ENCODE data around the gene MSLN. TPM values are rescaled to one million over a fixed set of nuclear protein-coding genes. Genes with fewer than 3 reads are reported as not detected.
"Not testable (repeated sequence)": the region's sequence is repeated elsewhere in the genome, so short reads cannot be mapped to it uniquely, and the experiment has no call there.

The MSLN gene
- total and polyA plus RNA-seq, 2 experiments from 2014 or later, result 0.10 TPM; not detected in 1

DNA sequence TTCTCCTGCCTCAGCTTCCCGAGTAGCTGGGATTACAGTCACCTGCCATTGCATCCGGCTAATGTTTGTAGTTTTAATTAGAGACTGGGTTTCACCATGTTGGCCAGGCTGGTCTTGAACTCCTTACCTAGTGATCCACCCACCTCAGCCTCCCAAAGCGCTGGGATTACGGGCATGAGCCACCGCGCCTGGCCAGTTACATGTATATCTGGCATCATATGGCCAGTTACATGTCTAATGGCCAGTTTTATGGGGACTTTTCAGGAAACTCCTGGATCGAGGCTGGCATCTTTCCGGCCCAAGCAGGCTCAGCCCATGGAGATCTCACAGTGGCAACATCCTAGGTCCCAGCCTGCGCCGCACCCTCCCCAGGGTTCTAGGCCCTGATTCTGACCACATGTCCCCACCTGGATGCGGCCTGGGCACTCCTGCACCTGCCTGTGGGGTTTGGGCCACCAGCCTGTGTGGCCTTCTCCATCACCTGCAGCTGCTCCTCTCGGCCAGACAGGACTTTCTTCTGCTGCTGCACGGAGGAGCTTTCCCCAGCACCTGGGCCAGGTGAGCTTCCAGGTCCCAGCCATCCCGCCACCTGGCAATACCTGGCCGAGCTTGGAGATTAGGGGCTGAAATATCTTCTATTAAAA, 18.4 kb upstream of the MSLN start:
- no peaks in the 10 kb centered on the region for H3K27me3 ChIP-seq (ENCODE audit: insufficient read depth)
- H3K9me3 Mint-ChIP-seq, result no peaks in the 10 kb centered on the region
- no peak overlapping the region for H3K27ac Mint-ChIP-seq
- H3K79me2 ChIP-seq (replicated peaks; ENCODE audit: insufficient read depth), result no peaks in the 10 kb centered on the region
- H2AFZ ChIP-seq, result no peak overlapping the region
- H3F3A ChIP-seq (replicated peaks; ENCODE audit: low read depth), result 0 out of 2 replicates have a peak, but pooled peaks cover 6% of the 10 kb centered on the region
- peaks cover 17% of the 10 kb centered on the region for H3K27me3 Mint-ChIP-seq (ENCODE audit: insufficient read depth, low read depth, poor library complexity)
- no peak overlapping the region for H3K27ac ChIP-seq (ENCODE audit: low read depth)
- no peaks in the 10 kb centered on the region for H3K36me3 ChIP-seq (ENCODE audit: insufficient read depth)
- H3K36me3 Mint-ChIP-seq (ENCODE audit: low read depth), result peaks cover 12% of the 10 kb centered on the region
- no peaks in the 10 kb centered on the region for H3K9me2 ChIP-seq (ENCODE audit: insufficient read depth)
- H3K4me3 Mint-ChIP-seq, result peak overlapping the region; percentile 82
- DNase-seq (ENCODE audit: low spot score), result no peak
- ATAC-seq, result no peak
- no peaks in the 10 kb centered on the region for H4K20me1 ChIP-seq (replicated peaks; ENCODE audit: insufficient read depth)
- TF ChIP-seq, protein P1, sequence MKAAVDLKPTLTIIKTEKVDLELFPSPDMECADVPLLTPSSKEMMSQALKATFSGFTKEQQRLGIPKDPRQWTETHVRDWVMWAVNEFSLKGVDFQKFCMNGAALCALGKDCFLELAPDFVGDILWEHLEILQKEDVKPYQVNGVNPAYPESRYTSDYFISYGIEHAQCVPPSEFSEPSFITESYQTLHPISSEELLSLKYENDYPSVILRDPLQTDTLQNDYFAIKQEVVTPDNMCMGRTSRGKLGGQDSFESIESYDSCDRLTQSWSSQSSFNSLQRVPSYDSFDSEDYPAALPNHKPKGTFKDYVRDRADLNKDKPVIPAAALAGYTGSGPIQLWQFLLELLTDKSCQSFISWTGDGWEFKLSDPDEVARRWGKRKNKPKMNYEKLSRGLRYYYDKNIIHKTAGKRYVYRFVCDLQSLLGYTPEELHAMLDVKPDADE (IDR thresholded peaks at IDR 0.05), result no peak
- TF ChIP-seq STAT1 (IDR thresholded peaks at IDR 0.05; ENCODE audit: unreplicated experiment) (no peak), EZH2 (IDR thresholded peaks at IDR 0.05; ENCODE audit: low read depth, unreplicated experiment) (no peak)
- H3K4me1 ChIP-seq (ENCODE audit: insufficient read depth), result no peaks in the 10 kb centered on the region; the same call in 1 of the 2 replicates
- H3K4me3 ChIP-seq, result no peak overlapping the region
- H3K4me1 Mint-ChIP-seq, result peaks cover 13% of the 10 kb centered on the region
- 0 out of 2 replicates have a peak overlapping the region, but pooled peaks have one; percentile 84 for H3K4me2 ChIP-seq

DNA sequence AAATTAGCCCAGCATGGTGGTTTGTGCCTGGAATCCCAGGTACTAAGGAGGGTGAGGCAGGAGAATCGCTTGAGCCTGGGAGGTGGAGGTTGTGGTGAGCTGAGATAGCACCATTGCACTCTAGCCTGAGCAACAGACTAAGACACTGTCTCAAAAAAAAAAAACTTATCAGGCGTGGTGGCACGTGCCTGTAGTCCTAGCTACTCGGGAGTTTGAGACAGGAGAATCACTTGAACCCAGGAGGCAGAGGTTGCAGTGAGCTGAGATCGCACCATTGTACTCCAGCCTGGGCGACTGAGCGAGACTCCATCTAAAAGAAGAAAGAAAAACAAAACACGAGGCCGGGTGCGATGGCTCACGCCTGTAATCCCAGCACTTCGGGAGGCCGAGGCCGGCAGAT, 17.6 kb upstream of the MSLN start:
- H3K79me2 ChIP-seq (replicated peaks; ENCODE audit: insufficient read depth); H3K36me3 Mint-ChIP-seq (ENCODE audit: low read depth); H3K4me3 Mint-ChIP-seq; H3K27me3 ChIP-seq (ENCODE audit: insufficient read depth); H3K4me1 ChIP-seq (ENCODE audit: insufficient read depth); H3K36me3 ChIP-seq (ENCODE audit: insufficient read depth); H3K27ac ChIP-seq (ENCODE audit: low read depth); H4K20me1 ChIP-seq (replicated peaks; ENCODE audit: insufficient read depth); H3F3A ChIP-seq (replicated peaks; ENCODE audit: low read depth); H3K4me2 ChIP-seq; ATAC-seq; H3K9me2 ChIP-seq (ENCODE audit: insufficient read depth); DNase-seq (ENCODE audit: low spot score); H2AFZ ChIP-seq; H3K27ac Mint-ChIP-seq; H3K4me3 ChIP-seq; H3K4me1 Mint-ChIP-seq; H3K9me3 Mint-ChIP-seq: not testable (repeated sequence)
- H3K27me3 Mint-ChIP-seq (ENCODE audit: insufficient read depth, low read depth, poor library complexity), result peaks cover 19% of the 10 kb centered on the region

DNA sequence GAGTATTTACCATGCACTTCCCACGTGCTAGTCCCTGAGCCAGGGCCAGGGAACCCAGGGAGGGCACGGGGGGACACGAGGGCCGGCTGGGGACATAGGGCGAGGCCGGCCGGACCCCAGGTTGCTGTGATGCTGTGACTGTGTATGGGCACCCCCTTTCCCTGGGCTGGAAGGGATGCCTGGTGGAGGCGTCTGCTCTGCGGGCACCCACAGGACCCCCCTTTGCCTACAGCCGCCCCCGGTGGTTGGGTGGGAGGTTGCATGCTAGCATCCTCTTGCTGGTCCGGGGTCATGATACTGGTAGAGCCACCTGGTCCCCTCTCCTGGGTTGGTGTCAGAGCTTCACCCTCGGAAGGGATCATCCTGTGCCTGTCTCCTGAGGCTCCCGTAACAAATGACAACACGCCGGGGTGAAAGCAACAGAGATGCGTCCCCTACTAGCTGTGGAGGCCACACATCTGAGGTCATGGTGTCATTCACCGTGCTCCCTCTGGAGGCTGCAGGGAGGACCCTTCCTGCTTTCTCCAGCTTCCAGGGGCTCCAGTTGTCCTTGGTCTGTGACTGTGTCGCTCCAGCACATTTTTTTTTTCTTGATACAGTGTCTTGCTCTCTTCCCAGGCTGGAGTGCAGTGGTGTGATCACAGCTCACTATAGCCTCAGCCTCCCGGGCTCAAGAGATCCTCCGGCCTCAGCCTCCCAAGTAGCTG, 16.6 kb upstream of the MSLN start:
- Histone ChIP-seq H3K79me2 (replicated peaks; ENCODE audit: insufficient read depth) (no peaks in the 10 kb centered on the region), H3F3A (replicated peaks; ENCODE audit: low read depth) (0 out of 2 replicates have a peak, but pooled peaks cover 6% of the 10 kb centered on the region), H3K9me2 (ENCODE audit: insufficient read depth) (no peaks in the 10 kb centered on the region), H3K4me3 (no peak overlapping the region), H3K27me3 (ENCODE audit: insufficient read depth) (no peaks in the 10 kb centered on the region), H3K4me1 (ENCODE audit: insufficient read depth) (no peaks in the 10 kb centered on the region; the same call in 1 of the 2 replicates), H4K20me1 (replicated peaks; ENCODE audit: insufficient read depth) (no peaks in the 10 kb centered on the region), H3K4me2 (no peak overlapping the region), H2AFZ (no peak overlapping the region), H3K36me3 (ENCODE audit: insufficient read depth) (no peaks in the 10 kb centered on the region), H3K27ac (ENCODE audit: low read depth) (no peak overlapping the region)
- Mint-ChIP-seq H3K4me1 (peaks cover 5% of the 10 kb centered on the region; the same call in 1 of the 3 replicates), H3K27me3 (ENCODE audit: insufficient read depth, low read depth, poor library complexity) (peaks cover 17% of the 10 kb centered on the region), H3K36me3 (ENCODE audit: low read depth) (peaks cover 5% of the 10 kb centered on the region; the same call in 1 of the 3 replicates), H3K9me3 (no peaks in the 10 kb centered on the region), H3K27ac (no peak overlapping the region), H3K4me3 (no peak overlapping the region; the same call in 2 of the 3 replicates)
- ATAC-seq (peak; percentile 7), DNase-seq (ENCODE audit: low spot score) (peak; percentile 67)
- TF ChIP-seq, protein P1 (IDR thresholded peaks at IDR 0.05), result no peak
- TF ChIP-seq JUNB (IDR thresholded peaks at IDR 0.05; ENCODE audit: unreplicated experiment), result no peak
- no peak for TF ChIP-seq STAT1 (IDR thresholded peaks at IDR 0.05; ENCODE audit: unreplicated experiment)
- TF ChIP-seq ZNF331 (CRISPR knock-in tag; IDR thresholded peaks at IDR 0.05; ENCODE audit: low read depth), result no peak
- TF ChIP-seq EZH2phosphoT487 (IDR thresholded peaks at IDR 0.05; ENCODE audit: unreplicated experiment), result no peak
- TF ChIP-seq, protein P2, sequence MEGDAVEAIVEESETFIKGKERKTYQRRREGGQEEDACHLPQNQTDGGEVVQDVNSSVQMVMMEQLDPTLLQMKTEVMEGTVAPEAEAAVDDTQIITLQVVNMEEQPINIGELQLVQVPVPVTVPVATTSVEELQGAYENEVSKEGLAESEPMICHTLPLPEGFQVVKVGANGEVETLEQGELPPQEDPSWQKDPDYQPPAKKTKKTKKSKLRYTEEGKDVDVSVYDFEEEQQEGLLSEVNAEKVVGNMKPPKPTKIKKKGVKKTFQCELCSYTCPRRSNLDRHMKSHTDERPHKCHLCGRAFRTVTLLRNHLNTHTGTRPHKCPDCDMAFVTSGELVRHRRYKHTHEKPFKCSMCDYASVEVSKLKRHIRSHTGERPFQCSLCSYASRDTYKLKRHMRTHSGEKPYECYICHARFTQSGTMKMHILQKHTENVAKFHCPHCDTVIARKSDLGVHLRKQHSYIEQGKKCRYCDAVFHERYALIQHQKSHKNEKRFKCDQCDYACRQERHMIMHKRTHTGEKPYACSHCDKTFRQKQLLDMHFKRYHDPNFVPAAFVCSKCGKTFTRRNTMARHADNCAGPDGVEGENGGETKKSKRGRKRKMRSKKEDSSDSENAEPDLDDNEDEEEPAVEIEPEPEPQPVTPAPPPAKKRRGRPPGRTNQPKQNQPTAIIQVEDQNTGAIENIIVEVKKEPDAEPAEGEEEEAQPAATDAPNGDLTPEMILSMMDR (conservative IDR thresholded peaks at IDR 0.05; ENCODE audit: low read depth in 2 of 2), result peak; percentile 45 to 52
- TF ChIP-seq NANOG (IDR thresholded peaks at IDR 0.05; ENCODE audit: borderline replicate concordance), result no peak
